HCT116 (cell line): ENCODE measurements around the gene HECW1. TPM values are rescaled to one million over a fixed set of nuclear protein-coding genes. Genes with fewer than 3 reads are reported as not detected.

Experiments
- ATAC-seq: fragments of 200-7000 bp; cut with Tn5 transposase; 2 replicates; pipeline ENCODE4 v1.9.1; 2020; ENCODE audit warnings: mild to moderate bottlenecking, moderate library complexity
- BruUV-seq: library from RNA; stranded (reverse); fragments of 400-500 nt; replicated peaks from 2 replicates; lab custom pipeline; 2021; lab: Mats Ljungman, UMichigan
- CTCF ChIA-PET: fragments of 300-600 bp; sonication (Branson Sonifier 250); formaldehyde crosslinking; loops from one replicate; lab custom pipeline; 2021; ENCODE audit warnings: antibody characterized with exemption; lab: Charles Lee
- POLR2A ChIA-PET: fragments of 300-600, 350-600 bp; sonication (Branson Sonifier 250); formaldehyde crosslinking; loops from one replicate; lab custom pipeline; 2021; ENCODE audit warnings: antibody characterized with exemption; lab: Charles Lee
- RAD21 ChIA-PET, 2 experiments: fragments of 300-600 bp; sonication (Branson Sonifier 250); formaldehyde crosslinking; loops; one replicate each; lab custom pipeline; 2023; ENCODE audit warnings: low total read pairs in 2 of 2; ENCODE audit not compliant: uncharacterized antibody in 2 of 2, unreplicated experiment in 2 of 2, low non-redundant PET in 1 of 2; lab: Charles Lee
- DNase-seq: peaks from one replicate; pipeline ENCODE4 v3.0.0-alpha.2; 2010; ENCODE audit warnings: low read depth, low spot score
- H2AFZ ChIP-seq: fragments of 200-600 bp; shearing (Covaris generic), sonication (generic); 2 replicates; pipeline ENCODE4 v1.6.1; 2017; ENCODE audit warnings: low read depth, mixed run types, mixed read lengths, antibody characterized with exemption, low read length; ENCODE audit not compliant: poor library complexity, severe bottlenecking
- H3K27ac ChIP-seq: 2 replicates; pipeline ENCODE4 v1.5.1; 2012; ENCODE audit warnings: low read depth, low read length
- H3K27me3 ChIP-seq: fragments of 200-600 bp; sonication (generic); 2 replicates; pipeline ENCODE4 v1.6.1; 2016; ENCODE audit warnings: mixed run types, low read length, mixed read lengths; ENCODE audit not compliant: insufficient read depth
- H3K36me3 ChIP-seq, 2 experiments: fragments of 200-500 bp in 1 of 2; fragments of 200-600 bp in 1 of 2; sonication (Bioruptor generic) in 1 of 2; sonication (generic) in 1 of 2; 2 replicates each; pipeline versions ENCODE4 v1.5.1 to v1.6.1; 2014 to 2016; ENCODE audit warnings: low read length in 2 of 2, inconsistent platforms in 1 of 2, mixed read lengths in 1 of 2, mixed run types in 1 of 2; ENCODE audit not compliant: insufficient read depth in 2 of 2, control insufficient read depth in 1 of 2
- H3K4me1 ChIP-seq, 2 experiments: fragments of 200-600 bp in 1 of 2; sonication (generic) in 1 of 2; 2 replicates each; pipeline versions ENCODE4 v1.5.1 to v1.6.1; 2012 to 2017; ENCODE audit warnings: low read length in 2 of 2, inconsistent platforms in 1 of 2, mild to moderate bottlenecking in 1 of 2, mixed read lengths in 1 of 2, mixed run types in 1 of 2, moderate library complexity in 1 of 2; ENCODE audit not compliant: insufficient read depth in 2 of 2, control insufficient read depth in 1 of 2
- H3K4me2 ChIP-seq: fragments of 200-600 bp; sonication (generic); 2 replicates; pipeline ENCODE4 v1.6.1; 2017; ENCODE audit warnings: mixed run types, low read length, mixed read lengths
- H3K4me3 ChIP-seq, 2 experiments: fragments of 200-600 bp in 1 of 2; sonication (generic) in 1 of 2; replicated peaks in 1 of 2; 2 replicates each; pipeline ENCODE4 v1.5.1; 2011 to 2016; ENCODE audit warnings: low read length in 2 of 2, control low read depth in 1 of 2, low read depth in 1 of 2, mild to moderate bottlenecking in 1 of 2, mixed read lengths in 1 of 2, mixed run types in 1 of 2
- H3K79me2 ChIP-seq: fragments of 200-600 bp; sonication (generic); 2 replicates; pipeline ENCODE4 v1.6.1; 2017; ENCODE audit warnings: mild to moderate bottlenecking, mixed run types, low read length, moderate library complexity, mixed read lengths; ENCODE audit not compliant: insufficient read depth
- H3K9ac ChIP-seq: fragments of 200-600 bp; sonication (generic); 2 replicates; pipeline ENCODE4 v1.6.1; 2016; ENCODE audit warnings: low read length, mixed read lengths
- H3K9me2 ChIP-seq: fragments of 200-600 bp; sonication (generic), shearing (Covaris generic); 2 replicates; pipeline ENCODE4 v1.6.1; 2017; ENCODE audit warnings: mixed run types, mild to moderate bottlenecking, moderate library complexity; ENCODE audit not compliant: insufficient read depth
- H3K9me3 ChIP-seq, 2 experiments: fragments of 200-500 bp in 1 of 2; fragments of 200-600 bp in 1 of 2; sonication (Bioruptor generic) in 1 of 2; sonication (generic) in 1 of 2; 2 replicates each; pipeline ENCODE4 v1.6.1; 2014 to 2017; ENCODE audit warnings: low read length in 2 of 2, mixed read lengths in 2 of 2, inconsistent platforms in 1 of 2, low read depth in 1 of 2, mild to moderate bottlenecking in 1 of 2, mixed run types in 1 of 2, moderate library complexity in 1 of 2; ENCODE audit not compliant: control insufficient read depth in 1 of 2, insufficient read depth in 1 of 2
- H4K20me1 ChIP-seq: fragments of 200-600 bp; sonication (generic), shearing (Covaris generic); 2 replicates; pipeline ENCODE4 v1.6.1; 2017; ENCODE audit warnings: mixed run types, mild to moderate bottlenecking, moderate library complexity; ENCODE audit not compliant: insufficient read depth
- ATF3 ChIP-seq: IDR thresholded peaks from 2 replicates; pipeline ENCODE4 v1.6.1; 2012
- CBX3 ChIP-seq: IDR thresholded peaks from 2 replicates; pipeline ENCODE4 v1.6.1; 2012; ENCODE audit warnings: low read depth
- CEBPB ChIP-seq: IDR thresholded peaks from 2 replicates; pipeline ENCODE4 v1.6.1; 2012; ENCODE audit warnings: low read depth
- CTCF ChIP-seq, 3 experiments: fragments of 200-600 bp in 1 of 3; sonication (generic) in 1 of 3; IDR thresholded peaks in 2 of 3; conservative IDR thresholded peaks in 1 of 3; 2 replicates each; pipeline ENCODE4 v1.5.1; 2012 to 2017; ENCODE audit warnings: low read depth in 2 of 3, low read length in 2 of 3, antibody characterized with exemption in 1 of 3, borderline replicate concordance in 1 of 3, control low read depth in 1 of 3, mild to moderate bottlenecking in 1 of 3, mixed read lengths in 1 of 3, mixed run types in 1 of 3, moderate library complexity in 1 of 3; ENCODE audit not compliant: insufficient read depth in 1 of 3
- EGR1 ChIP-seq: IDR thresholded peaks from 2 replicates; pipeline ENCODE4 v1.6.1; 2012; ENCODE audit warnings: low read depth
- EZH2 ChIP-seq: fragments of 200-600 bp; sonication (generic); IDR thresholded peaks from 2 replicates; pipeline ENCODE4 v1.6.1; 2017; ENCODE audit warnings: antibody characterized with exemption, mixed run types
- EZH2phosphoT487 ChIP-seq: fragments of 200-600 bp; IDR thresholded peaks from 2 replicates; pipeline ENCODE4 v1.6.1; 2018; ENCODE audit warnings: antibody characterized with exemption, borderline replicate concordance
- JUND ChIP-seq: IDR thresholded peaks from 2 replicates; pipeline ENCODE4 v1.6.1; 2012
- POLR2AphosphoS5 ChIP-seq: IDR thresholded peaks from 2 replicates; pipeline ENCODE4 v1.6.1; 2011; ENCODE audit warnings: mild to moderate bottlenecking, low read depth, low read length, moderate library complexity
- RAD21 ChIP-seq: IDR thresholded peaks from 2 replicates; pipeline ENCODE4 v1.6.1; 2012; ENCODE audit warnings: low read depth, mild to moderate bottlenecking
- REST ChIP-seq: IDR thresholded peaks from 2 replicates; pipeline ENCODE4 v1.6.1; 2012; ENCODE audit warnings: low read depth
- SP1 ChIP-seq: IDR thresholded peaks from 2 replicates; pipeline ENCODE4 v1.6.1; 2012; ENCODE audit warnings: low read depth
- SRF ChIP-seq: IDR thresholded peaks from 2 replicates; pipeline ENCODE4 v1.6.1; 2012; ENCODE audit warnings: low read depth
- TCF7L2 ChIP-seq: IDR thresholded peaks from 2 replicates; pipeline ENCODE4 v1.7.0; 2011; ENCODE audit warnings: borderline replicate concordance, inconsistent platforms; ENCODE audit not compliant: insufficient read depth, insufficient read length; ENCODE audit errors: extremely low read depth
- ZNF274 ChIP-seq: fragments of 200-500 bp; sonication (Bioruptor generic); IDR thresholded peaks from 2 replicates; pipeline ENCODE4 v1.6.1; 2014; ENCODE audit warnings: mild to moderate bottlenecking, low read depth, low read length, inconsistent platforms
- intact Hi-C: fragments of 100-400 bp; cut with micrococcal nuclease; formaldehyde crosslinking; loops from 2 replicates; pipeline ENCODE4 v1.10.0; 2022
- total RNA-seq: library from RNA; stranded (reverse); gene quantifications from one replicate; pipeline ENCODE4 v1.2.1, GENCODE V29; 2021; ENCODE audit not compliant: unreplicated experiment

The HECW1 gene
- total RNA-seq, 1 experiment from 2014 or later: 5.6 TPM

- H3K9ac ChIP-seq: no peak overlapping the region
- H3K4me3 ChIP-seq: no peak overlapping the region
- H3K4me1 ChIP-seq: no peaks in the 10 kb centered on the region
- RAD21 ChIA-PET: no interaction called here
- H3K4me2 ChIP-seq: no peak overlapping the region
- ATAC-seq (no peak), DNase-seq (peak; percentile 6)
- TF ChIP-seq EZH2: no peak
- peak; percentile 49; the same call in 1 of the 2 replicates for TF ChIP-seq CBX3
- no peak for TF ChIP-seq EGR1
- TF ChIP-seq RAD21: peak; percentile 54
- peak; percentile 7 to 47 (median 20); a peak in 3 of 6 replicates for TF ChIP-seq CTCF (IDR thresholded peaks at IDR 0.05 in 2 of 3, conservative IDR thresholded peaks at IDR 0.05 in 1 of 3; ENCODE audit: borderline replicate concordance in 1 of 3, insufficient read depth in 1 of 3, low read depth in 2 of 3, low read length in 2 of 3)
- no peak for TF ChIP-seq SRF
- no peak for TF ChIP-seq EZH2phosphoT487
- TF ChIP-seq CEBPB: no peak
- TF ChIP-seq POLR2AphosphoS5: no peak
- TF ChIP-seq JUND: no peak
- no peak for TF ChIP-seq SP1
- TF ChIP-seq TCF7L2: no peak
- no peak for TF ChIP-seq ATF3
- no peak for TF ChIP-seq REST
- no peak for TF ChIP-seq ZNF274
- H3K79me2 ChIP-seq: no peaks in the 10 kb centered on the region
- CTCF ChIA-PET: no interaction called here
- intact Hi-C loops: loop anchor here (5.0 to 10.0 kb wide), 2 partner anchors 412 to 1409 kb away; no protein-coding TSS in a partner anchor
- no peaks in the 10 kb centered on the region for H3K27me3 ChIP-seq
- peaks cover 0 to 8% of the 10 kb centered on the region in 2 experiments; a peak in 1 of 4 replicates for H3K9me3 ChIP-seq
- H2AFZ ChIP-seq: no peak overlapping the region
- no peak overlapping the region for H3K27ac ChIP-seq
- H3K9me2 ChIP-seq: no peaks in the 10 kb centered on the region
- no TSS peak for BruUV-seq
- H3K36me3 ChIP-seq: no peaks in the 10 kb centered on the region
- no peaks in the 10 kb centered on the region for H4K20me1 ChIP-seq
- POLR2A ChIA-PET: no interaction called here
Observed at GRCh38 chr7:43353902-43354301, 241.5 kb downstream of the HECW1 start.
